ENCODE results near the gene NTNG2. TPM values are rescaled to one million over a fixed set of nuclear protein-coding genes. Genes with fewer than 3 reads are reported as not detected.

NTNG2 gene
- total and polyA plus RNA-seq, 9 of the 15 experiments (the other 6 are each of a cell fraction or from before 2014, with no cell fraction given), result 0.01 to 0.11 (median 0.09) TPM; not detected in 6

DNA sequence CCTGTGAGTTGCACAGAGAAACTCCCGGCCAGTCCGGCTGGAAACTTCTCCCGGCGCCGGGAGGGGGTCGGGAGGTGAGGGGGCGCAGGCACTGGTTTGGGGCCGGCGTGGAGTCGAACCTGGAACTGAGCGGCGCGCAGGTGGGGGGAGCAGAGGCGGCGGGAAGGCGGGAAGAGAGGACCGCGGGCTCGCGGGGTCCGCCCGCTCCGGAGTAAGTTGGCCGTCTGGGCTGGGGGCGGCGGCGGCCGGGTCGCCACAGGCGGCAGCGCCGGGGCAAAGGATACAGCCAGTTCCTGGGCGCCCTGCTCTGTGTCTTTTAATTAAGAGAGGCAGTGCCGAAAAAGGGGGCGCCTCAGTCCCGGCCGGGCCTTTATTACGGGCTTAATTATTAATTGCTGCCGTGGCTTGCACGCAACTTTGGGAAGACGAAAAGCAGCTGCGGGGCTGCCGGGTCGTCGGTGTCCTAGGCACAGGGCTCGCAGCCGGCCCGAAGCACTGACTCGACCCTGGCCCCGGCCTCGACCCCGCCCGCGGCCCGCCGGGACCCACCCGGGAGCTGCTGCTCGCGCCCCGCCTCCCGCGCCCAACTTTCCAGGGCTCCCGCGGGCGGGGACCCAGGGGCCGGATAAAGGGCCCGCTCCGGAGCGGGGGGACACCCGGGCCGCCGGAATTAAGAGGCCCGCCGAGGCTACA, 1.1 kb downstream of the NTNG2 start (continued):
- TF ChIP-seq, protein P1, sequence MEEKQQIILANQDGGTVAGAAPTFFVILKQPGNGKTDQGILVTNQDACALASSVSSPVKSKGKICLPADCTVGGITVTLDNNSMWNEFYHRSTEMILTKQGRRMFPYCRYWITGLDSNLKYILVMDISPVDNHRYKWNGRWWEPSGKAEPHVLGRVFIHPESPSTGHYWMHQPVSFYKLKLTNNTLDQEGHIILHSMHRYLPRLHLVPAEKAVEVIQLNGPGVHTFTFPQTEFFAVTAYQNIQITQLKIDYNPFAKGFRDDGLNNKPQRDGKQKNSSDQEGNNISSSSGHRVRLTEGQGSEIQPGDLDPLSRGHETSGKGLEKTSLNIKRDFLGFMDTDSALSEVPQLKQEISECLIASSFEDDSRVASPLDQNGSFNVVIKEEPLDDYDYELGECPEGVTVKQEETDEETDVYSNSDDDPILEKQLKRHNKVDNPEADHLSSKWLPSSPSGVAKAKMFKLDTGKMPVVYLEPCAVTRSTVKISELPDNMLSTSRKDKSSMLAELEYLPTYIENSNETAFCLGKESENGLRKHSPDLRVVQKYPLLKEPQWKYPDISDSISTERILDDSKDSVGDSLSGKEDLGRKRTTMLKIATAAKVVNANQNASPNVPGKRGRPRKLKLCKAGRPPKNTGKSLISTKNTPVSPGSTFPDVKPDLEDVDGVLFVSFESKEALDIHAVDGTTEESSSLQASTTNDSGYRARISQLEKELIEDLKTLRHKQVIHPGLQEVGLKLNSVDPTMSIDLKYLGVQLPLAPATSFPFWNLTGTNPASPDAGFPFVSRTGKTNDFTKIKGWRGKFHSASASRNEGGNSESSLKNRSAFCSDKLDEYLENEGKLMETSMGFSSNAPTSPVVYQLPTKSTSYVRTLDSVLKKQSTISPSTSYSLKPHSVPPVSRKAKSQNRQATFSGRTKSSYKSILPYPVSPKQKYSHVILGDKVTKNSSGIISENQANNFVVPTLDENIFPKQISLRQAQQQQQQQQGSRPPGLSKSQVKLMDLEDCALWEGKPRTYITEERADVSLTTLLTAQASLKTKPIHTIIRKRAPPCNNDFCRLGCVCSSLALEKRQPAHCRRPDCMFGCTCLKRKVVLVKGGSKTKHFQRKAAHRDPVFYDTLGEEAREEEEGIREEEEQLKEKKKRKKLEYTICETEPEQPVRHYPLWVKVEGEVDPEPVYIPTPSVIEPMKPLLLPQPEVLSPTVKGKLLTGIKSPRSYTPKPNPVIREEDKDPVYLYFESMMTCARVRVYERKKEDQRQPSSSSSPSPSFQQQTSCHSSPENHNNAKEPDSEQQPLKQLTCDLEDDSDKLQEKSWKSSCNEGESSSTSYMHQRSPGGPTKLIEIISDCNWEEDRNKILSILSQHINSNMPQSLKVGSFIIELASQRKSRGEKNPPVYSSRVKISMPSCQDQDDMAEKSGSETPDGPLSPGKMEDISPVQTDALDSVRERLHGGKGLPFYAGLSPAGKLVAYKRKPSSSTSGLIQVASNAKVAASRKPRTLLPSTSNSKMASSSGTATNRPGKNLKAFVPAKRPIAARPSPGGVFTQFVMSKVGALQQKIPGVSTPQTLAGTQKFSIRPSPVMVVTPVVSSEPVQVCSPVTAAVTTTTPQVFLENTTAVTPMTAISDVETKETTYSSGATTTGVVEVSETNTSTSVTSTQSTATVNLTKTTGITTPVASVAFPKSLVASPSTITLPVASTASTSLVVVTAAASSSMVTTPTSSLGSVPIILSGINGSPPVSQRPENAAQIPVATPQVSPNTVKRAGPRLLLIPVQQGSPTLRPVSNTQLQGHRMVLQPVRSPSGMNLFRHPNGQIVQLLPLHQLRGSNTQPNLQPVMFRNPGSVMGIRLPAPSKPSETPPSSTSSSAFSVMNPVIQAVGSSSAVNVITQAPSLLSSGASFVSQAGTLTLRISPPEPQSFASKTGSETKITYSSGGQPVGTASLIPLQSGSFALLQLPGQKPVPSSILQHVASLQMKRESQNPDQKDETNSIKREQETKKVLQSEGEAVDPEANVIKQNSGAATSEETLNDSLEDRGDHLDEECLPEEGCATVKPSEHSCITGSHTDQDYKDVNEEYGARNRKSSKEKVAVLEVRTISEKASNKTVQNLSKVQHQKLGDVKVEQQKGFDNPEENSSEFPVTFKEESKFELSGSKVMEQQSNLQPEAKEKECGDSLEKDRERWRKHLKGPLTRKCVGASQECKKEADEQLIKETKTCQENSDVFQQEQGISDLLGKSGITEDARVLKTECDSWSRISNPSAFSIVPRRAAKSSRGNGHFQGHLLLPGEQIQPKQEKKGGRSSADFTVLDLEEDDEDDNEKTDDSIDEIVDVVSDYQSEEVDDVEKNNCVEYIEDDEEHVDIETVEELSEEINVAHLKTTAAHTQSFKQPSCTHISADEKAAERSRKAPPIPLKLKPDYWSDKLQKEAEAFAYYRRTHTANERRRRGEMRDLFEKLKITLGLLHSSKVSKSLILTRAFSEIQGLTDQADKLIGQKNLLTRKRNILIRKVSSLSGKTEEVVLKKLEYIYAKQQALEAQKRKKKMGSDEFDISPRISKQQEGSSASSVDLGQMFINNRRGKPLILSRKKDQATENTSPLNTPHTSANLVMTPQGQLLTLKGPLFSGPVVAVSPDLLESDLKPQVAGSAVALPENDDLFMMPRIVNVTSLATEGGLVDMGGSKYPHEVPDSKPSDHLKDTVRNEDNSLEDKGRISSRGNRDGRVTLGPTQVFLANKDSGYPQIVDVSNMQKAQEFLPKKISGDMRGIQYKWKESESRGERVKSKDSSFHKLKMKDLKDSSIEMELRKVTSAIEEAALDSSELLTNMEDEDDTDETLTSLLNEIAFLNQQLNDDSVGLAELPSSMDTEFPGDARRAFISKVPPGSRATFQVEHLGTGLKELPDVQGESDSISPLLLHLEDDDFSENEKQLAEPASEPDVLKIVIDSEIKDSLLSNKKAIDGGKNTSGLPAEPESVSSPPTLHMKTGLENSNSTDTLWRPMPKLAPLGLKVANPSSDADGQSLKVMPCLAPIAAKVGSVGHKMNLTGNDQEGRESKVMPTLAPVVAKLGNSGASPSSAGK (IDR thresholded peaks at IDR 0.05), result no peak
- TF ChIP-seq, protein P2, sequence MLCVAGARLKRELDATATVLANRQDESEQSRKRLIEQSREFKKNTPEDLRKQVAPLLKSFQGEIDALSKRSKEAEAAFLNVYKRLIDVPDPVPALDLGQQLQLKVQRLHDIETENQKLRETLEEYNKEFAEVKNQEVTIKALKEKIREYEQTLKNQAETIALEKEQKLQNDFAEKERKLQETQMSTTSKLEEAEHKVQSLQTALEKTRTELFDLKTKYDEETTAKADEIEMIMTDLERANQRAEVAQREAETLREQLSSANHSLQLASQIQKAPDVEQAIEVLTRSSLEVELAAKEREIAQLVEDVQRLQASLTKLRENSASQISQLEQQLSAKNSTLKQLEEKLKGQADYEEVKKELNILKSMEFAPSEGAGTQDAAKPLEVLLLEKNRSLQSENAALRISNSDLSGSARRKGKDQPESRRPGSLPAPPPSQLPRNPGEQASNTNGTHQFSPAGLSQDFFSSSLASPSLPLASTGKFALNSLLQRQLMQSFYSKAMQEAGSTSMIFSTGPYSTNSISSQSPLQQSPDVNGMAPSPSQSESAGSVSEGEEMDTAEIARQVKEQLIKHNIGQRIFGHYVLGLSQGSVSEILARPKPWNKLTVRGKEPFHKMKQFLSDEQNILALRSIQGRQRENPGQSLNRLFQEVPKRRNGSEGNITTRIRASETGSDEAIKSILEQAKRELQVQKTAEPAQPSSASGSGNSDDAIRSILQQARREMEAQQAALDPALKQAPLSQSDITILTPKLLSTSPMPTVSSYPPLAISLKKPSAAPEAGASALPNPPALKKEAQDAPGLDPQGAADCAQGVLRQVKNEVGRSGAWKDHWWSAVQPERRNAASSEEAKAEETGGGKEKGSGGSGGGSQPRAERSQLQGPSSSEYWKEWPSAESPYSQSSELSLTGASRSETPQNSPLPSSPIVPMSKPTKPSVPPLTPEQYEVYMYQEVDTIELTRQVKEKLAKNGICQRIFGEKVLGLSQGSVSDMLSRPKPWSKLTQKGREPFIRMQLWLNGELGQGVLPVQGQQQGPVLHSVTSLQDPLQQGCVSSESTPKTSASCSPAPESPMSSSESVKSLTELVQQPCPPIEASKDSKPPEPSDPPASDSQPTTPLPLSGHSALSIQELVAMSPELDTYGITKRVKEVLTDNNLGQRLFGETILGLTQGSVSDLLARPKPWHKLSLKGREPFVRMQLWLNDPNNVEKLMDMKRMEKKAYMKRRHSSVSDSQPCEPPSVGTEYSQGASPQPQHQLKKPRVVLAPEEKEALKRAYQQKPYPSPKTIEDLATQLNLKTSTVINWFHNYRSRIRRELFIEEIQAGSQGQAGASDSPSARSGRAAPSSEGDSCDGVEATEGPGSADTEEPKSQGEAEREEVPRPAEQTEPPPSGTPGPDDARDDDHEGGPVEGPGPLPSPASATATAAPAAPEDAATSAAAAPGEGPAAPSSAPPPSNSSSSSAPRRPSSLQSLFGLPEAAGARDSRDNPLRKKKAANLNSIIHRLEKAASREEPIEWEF (CRISPR knock-in tag; IDR thresholded peaks at IDR 0.05), result no peak
- TF ChIP-seq EGR1 (conservative IDR thresholded peaks at IDR 0.05) (no peak), SNRNP70 (optimal IDR thresholded peaks at IDR 0.05; ENCODE audit: low read depth, low read length) (no peak), ZNF518B (CRISPR knock-in tag; IDR thresholded peaks at IDR 0.05) (no peak), SNIP1 (IDR thresholded peaks at IDR 0.05; ENCODE audit: low read depth) (no peak), TAL1 (IDR thresholded peaks at IDR 0.05) (no peak)
